Activated CD8-positive, alpha-beta memory T cell treated with anti-CD3 and anti-CD28 coated beads, Interleukin-2, amount 50 U/mL, for 4 hours (primary cell): ENCODE data around the gene TSR2.
"Not testable (repeated sequence)": the region's sequence is repeated elsewhere in the genome, so short reads cannot be mapped to it uniquely, and the experiment has no call there.

Experiments
- DNase-seq: peaks from one replicate; pipeline ENCODE4 v3.0.0-alpha.2; 2020

Gene TSR2

DNA sequence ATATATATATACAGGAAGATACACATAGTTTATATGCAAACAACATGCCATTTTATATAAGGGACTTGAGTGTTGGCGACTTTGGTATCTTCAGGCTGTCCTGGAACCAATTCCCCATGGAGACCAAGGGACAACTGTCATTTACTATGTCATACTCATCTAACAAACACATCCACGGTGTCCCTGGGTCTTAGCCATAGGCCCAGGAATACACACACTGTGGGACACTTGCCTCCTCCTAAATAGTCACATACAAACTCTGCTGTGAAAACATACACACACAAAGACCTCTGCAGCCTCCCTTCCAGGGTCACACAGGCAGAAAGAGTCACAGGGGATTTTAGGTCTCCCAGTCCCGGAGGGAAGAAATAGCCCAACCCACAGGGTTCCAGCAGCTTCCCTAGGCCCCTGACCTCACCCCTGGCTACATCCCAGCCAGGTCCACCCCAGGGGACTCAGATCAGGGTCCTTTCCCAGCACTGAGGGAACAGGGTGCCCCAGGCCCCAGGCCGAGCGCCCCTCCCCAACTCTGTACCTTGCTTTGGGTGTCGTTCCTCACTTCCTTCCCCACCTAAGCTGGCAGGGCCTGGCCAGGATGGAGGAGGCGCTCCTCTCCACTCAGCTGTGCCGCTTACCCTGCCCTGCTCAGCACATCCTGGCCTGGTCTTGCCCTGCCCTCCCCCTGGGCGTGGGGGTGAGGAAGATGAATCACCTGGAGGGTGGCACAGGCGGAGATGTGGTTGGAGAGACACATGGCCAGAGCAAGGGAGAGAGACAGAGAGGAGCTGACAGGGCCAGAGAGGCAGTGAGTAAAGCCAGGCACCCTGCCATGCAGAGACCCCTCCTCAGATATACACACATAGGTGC, 34.0 kb downstream of the TSR2 start:
- no peak for DNase-seq

DNA sequence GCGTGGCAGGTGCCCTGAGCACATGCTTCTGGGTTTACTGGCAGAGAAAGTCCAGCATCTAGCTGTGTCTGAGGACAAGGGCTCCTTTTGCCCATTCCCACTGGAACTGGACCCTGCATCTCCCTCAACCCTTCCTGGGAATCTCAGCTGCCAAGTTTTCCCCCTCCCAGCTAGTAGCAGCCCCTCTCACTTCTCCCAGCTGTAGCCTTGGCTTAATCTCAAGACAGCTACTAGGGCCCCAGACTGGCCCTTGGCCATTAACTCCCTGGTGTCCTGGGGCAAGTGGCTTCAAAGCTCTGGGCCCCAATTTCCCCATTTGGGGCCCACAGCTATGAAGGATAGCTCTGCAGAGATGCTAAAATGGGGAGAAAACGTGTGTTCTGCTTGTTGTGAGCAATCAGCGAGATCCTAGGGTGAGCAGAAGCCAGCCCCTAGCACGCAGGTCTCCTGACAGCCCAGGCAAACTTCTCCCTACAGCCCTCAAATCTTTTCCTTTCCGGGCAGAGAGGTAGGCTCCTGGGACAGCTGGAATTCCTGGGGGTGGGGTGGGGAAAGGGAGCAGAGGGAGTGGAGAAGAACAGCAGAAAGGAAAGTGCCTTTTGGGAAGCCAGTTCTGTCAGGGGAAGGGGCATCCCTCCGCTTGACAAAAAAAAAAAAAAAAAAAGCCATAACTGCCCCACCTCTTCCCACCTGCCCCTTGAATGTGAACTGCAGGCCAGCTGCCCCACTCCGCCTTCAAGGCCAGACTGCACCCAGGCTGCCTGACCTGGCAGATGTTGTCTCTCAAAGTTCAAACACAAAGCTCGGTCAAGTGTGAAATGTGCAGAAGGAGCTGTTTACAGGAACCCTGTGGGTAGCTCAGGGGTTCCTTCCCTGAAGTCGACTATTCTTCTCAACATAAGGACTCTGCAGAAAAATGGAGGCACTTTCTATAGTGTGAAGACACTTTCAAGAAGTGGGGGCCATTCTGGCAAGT, 39.2 kb downstream of the TSR2 start:
- DNase-seq: no peak

DNA sequence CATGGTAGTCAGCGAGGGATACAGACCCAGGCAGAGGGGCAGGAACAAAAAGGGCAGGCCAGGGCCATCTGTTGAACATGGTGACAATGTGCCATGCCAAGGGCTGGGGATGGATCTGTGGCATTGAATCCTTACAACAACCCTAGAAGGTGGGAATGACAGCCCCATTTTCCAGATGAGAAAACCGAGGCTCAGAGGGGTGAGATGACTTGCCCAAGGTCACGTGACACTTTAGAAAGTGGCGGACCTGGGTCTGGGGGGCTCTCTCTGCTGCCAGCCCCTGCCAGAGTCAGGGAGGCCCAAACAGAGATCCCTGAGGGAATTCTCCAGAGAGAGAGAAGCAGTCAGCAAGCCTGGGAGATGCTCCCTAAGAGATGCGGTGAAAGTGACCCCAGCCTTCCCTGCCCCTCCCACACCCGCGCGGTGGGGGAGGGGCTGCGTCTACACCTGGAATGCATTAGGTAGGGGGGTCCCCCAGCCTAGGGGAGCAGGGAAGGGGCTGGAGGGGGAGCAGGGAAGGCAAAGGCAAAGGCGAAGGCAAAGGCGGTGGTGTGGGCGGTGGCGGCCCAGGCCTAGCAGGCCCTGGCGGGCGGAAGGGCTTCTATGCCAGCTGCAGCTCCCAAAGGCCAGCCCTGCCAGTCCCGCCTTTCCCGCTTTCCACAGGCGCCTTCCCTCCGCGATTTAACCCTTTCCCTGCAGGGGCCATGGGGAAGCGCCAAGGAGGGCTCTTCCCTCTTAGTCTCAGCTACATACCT, 42.8 kb downstream of the TSR2 start:
- DNase-seq: no peak

DNA sequence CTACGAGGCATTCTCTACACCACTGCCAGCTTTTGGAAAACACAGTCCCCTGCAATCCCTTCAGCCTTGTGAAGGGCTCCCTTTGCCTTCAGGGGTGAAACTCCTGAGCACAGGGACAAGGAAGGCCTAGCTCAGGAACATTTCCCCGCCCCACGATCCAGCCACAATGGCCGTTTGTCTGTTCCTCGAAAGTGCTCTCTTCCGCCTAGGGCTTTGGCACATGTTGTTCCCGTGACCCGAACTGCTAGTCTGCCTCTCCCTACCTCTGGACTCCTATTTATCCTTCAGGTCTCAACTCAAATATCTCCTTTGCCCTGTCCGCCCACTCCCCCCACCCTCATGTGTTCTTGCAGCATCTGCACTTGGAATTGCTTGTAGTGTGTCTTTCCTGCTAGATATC, 43.7 kb downstream of the TSR2 start:
- no peak for DNase-seq

DNA sequence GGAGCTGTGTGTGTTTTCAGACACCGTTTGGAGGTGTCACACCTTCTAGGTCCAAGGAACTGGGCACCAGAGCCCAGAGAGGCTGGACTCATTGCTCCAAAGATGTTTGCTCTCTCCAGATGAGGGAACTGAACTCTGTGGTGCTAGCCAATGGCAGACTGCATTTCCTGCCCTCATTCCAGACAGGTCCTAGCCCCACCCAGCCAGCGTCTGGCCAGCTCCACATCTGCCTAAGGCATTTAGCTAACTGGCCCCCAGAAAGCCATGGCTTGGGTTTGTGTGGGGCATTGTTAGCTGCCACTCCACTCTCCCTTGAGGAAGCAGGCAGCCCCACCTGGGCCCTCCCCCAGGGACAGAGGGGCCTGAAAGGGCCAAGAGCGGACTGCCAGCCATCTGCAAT, 44.5 kb downstream of the TSR2 start:
- no peak for DNase-seq

DNA sequence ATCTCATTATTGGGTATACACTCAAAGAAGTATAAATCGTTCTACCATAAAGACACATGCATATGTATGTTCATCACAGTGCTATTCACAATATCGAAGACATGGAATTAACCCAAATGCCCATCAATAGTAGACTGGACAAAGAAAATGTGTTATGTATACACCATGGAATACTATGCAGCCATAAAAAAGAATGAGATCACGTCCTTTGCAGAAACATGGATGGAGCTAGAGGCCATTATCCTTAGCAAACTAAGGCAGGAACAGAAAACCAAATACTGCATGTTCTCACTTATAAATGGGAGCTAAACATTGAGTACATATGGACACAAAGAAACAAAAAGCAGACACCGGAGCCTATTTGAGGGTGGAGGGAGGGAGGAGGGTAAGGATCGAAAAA, 49.6 kb downstream of the TSR2 start:
- not testable (repeated sequence) for DNase-seq

DNA sequence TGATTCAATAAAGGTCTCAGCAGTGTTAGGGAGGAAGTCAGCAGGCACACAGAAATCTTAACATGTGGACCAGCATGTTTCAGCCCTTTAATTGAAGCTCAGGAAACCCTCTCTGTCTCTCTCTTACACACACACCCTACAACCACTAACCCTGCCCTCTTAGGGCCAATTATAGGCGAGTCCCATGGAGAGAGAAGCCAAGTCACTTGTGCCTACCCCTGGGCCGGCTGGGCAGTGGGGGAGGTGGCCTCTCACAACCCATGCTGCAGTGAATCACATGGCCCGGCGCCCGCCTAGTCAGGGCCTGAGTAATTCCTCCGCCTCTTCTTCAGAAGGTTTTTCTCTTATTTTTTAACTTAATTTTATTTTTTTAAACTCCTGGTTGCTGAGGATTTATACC, 52.1 kb downstream of the TSR2 start:
- no peak for DNase-seq

DNA sequence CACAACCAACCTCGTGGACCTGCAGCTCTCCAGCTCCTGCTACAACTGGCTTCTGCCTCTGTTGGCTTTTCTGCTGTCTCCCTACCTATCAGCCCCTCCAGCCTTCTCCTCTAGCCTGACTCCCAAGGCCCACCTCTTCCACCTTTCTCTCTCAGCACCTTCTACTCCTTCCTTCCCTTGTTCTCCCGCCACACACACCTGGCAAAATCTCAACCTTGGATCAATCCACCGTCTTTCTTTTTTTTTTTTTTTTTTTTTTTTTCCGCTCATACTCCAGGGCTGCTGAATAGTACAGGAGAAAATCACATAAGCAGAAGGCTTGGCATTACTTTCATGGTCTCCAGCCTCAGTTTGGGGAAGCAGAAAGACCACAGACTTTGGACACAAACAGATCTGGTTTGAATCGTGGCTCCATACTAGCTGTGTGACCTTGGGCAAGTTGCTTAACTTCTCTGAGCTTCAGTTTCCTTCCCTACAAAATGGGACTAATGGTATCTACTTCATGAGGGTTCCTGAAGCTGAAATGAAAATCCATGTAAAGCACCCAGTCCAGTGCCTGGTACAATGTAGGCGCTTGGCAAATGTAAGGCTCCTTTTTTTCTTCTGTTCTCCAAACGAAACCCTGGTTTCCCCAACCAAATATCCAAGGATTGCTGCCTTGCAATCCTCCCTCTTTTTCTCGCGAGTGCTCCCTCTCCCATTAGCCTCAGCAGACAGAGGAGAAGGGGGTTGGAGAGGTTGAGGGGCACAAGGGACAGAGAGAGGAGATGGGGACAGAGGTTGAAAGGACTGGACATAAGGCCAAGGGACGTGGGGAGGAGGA, 54.2 kb downstream of the TSR2 start:
- DNase-seq: no peak
